ENCODE results near the gene TOR1AIP2.
"Not testable (repeated sequence)": the region's sequence is repeated elsewhere in the genome, so short reads cannot be mapped to it uniquely, and the experiment has no call there.

Gene TOR1AIP2

GRCh38 chr1:179875596-179876299, 1.9 kb downstream of the TOR1AIP2 start:
- DNase-seq, result no peak

GRCh38 chr1:179873438-179873851, 4.2 kb downstream of the TOR1AIP2 start:
- DNase-seq, result no peak

GRCh38 chr1:179872558-179872957, 5.0 kb downstream of the TOR1AIP2 start:
- DNase-seq, result no peak

- DNase-seq, result no peak
Observed at GRCh38 chr1:179871940-179872339, 5.7 kb downstream of the TOR1AIP2 start.

- peak in 1 of 2 experiments; percentile 25 for DNase-seq
Observed at GRCh38 chr1:179870870-179871269, 6.7 kb downstream of the TOR1AIP2 start.

GRCh38 chr1:179867493-179868330, 9.9 kb downstream of the TOR1AIP2 start:
- peak; percentile 27 to 58 for DNase-seq

GRCh38 chr1:179866616-179867015, 11.0 kb downstream of the TOR1AIP2 start:
- no peak for DNase-seq

- no peak for DNase-seq
Observed at GRCh38 chr1:179865377-179865776, 12.2 kb downstream of the TOR1AIP2 start.

GRCh38 chr1:179860652-179861051, 17.0 kb downstream of the TOR1AIP2 start:
- DNase-seq, result no peak

- DNase-seq, result no peak
Observed at GRCh38 chr1:179857009-179857408, 20.6 kb downstream of the TOR1AIP2 start.

GRCh38 chr1:179856296-179856695, 21.3 kb downstream of the TOR1AIP2 start:
- DNase-seq, result no peak

- DNase-seq, result not testable (repeated sequence)
Observed at GRCh38 chr1:179855831-179856230, 21.8 kb downstream of the TOR1AIP2 start.

GRCh38 chr1:179853102-179853501, 24.5 kb downstream of the TOR1AIP2 start:
- no peak for DNase-seq

- DNase-seq, result no peak
Observed at GRCh38 chr1:179848233-179848632, 29.4 kb downstream of the TOR1AIP2 start.

- no peak for DNase-seq
Observed at GRCh38 chr1:179840107-179840506, 37.5 kb downstream of the TOR1AIP2 start.

GRCh38 chr1:179836686-179837445, 40.7 kb downstream of the TOR1AIP2 start:
- not testable (repeated sequence) for DNase-seq

GRCh38 chr1:179831852-179832699, 45.5 kb downstream of the TOR1AIP2 start:
- no peak for DNase-seq

GRCh38 chr1:179831225-179831624, 46.4 kb downstream of the TOR1AIP2 start:
- DNase-seq, result no peak

- DNase-seq, result no peak
Observed at GRCh38 chr1:179828554-179829110, 49.0 kb downstream of the TOR1AIP2 start.

GRCh38 chr1:179826626-179827280, 50.9 kb downstream of the TOR1AIP2 start:
- DNase-seq, result no peak

- DNase-seq, result no peak
Observed at GRCh38 chr1:179825798-179826460, 51.7 kb downstream of the TOR1AIP2 start.
